Measurements from ENCODE around the gene MCU. TPM values are rescaled to one million over a fixed set of nuclear protein-coding genes. Genes with fewer than 3 reads are reported as not detected.
"Not testable (repeated sequence)": the region's sequence is repeated elsewhere in the genome, so short reads cannot be mapped to it uniquely, and the experiment has no call there.

MCU gene
- total and polyA plus RNA-seq, 8 donors, result 15.2 to 90.1 (median 31.0) TPM

- no peak overlapping the region for H3K4me3 ChIP-seq
- peak overlapping the region; percentile 48 to 76 (median 58) for H3K27ac ChIP-seq
- H3K36me3 ChIP-seq, result no peaks in the 10 kb centered on the region
- intact Hi-C loops (cut with DNase I; ENCODE audit: low total_unique reads), result no loop called here
- no peaks in the 10 kb centered on the region for H3K9me3 ChIP-seq
- peak in 1 of 2 donors; percentile 86 for DNase-seq
- TF ChIP-seq POLR2AphosphoS5 (IDR thresholded peaks at IDR 0.05) (peak in 2 of 3 donors; percentile 28 to 75), CTCF (IDR thresholded peaks at IDR 0.05) (no peak), EP300 (IDR thresholded peaks at IDR 0.05) (no peak), POLR2A (IDR thresholded peaks at IDR 0.05) (no peak)
- H3K27me3 ChIP-seq, result no peaks in the 10 kb centered on the region
- 39 to 63% (median 44%) methylated on average over 4 of the region's 4 CpGs for WGBS, 5 donors
- H3K4me1 ChIP-seq, result peaks cover 0 to 5% (median 0%) of the 10 kb centered on the region in 4 donors
Observed at GRCh38 chr10:72679838-72680241, 12.1 kb upstream of the MCU start.

GRCh38 chr10:72682638-72683037, 9.3 kb upstream of the MCU start:
- Histone ChIP-seq H3K27ac (no peak overlapping the region), H3K9me3 (no peaks in the 10 kb centered on the region), H3K36me3 (no peaks in the 10 kb centered on the region), H3K4me1 (peaks cover 0 to 14% (median 10%) of the 10 kb centered on the region in 4 donors), H3K27me3 (no peaks in the 10 kb centered on the region), H3K4me3 (no peak overlapping the region)
- intact Hi-C loops (cut with DNase I; ENCODE audit: low total_unique reads), result no loop called here
- TF ChIP-seq EP300 (IDR thresholded peaks at IDR 0.05) (no peak), CTCF (IDR thresholded peaks at IDR 0.05) (no peak), POLR2A (IDR thresholded peaks at IDR 0.05) (no peak), POLR2AphosphoS5 (IDR thresholded peaks at IDR 0.05) (no peak)
- no peak for DNase-seq
- WGBS, 5 donors, result 61 to 72% (median 65%) methylated on average over 6 of the region's 6 CpGs

- no peaks in the 10 kb centered on the region for H3K9me3 ChIP-seq
- no peaks in the 10 kb centered on the region for H3K27me3 ChIP-seq
- DNase-seq, result peak in 1 of 2 donors; percentile 59
- H3K27ac ChIP-seq, result peak overlapping the region; percentile 56 to 84 (median 75)
- H3K36me3 ChIP-seq, result no peaks in the 10 kb centered on the region
- H3K4me1 ChIP-seq, result peaks cover 0 to 19% (median 12%) of the 10 kb centered on the region in 4 donors
- H3K4me3 ChIP-seq, result no peak overlapping the region
- intact Hi-C loops (cut with DNase I; ENCODE audit: low total_unique reads), result no loop called here
- 46 to 72% (median 70%) methylated on average over 7 of the region's 7 CpGs for WGBS, 5 donors
- no peak for TF ChIP-seq EP300 (IDR thresholded peaks at IDR 0.05)
- TF ChIP-seq CTCF (IDR thresholded peaks at IDR 0.05), result no peak
- no peak for TF ChIP-seq POLR2A (IDR thresholded peaks at IDR 0.05)
- no peak for TF ChIP-seq POLR2AphosphoS5 (IDR thresholded peaks at IDR 0.05)
Observed at GRCh38 chr10:72685264-72685921, 6.5 kb upstream of the MCU start.

- H3K9me3 ChIP-seq; intact Hi-C loops (cut with DNase I; ENCODE audit: low total_unique reads); H3K4me3 ChIP-seq; H3K36me3 ChIP-seq; H3K27me3 ChIP-seq; DNase-seq: not testable (repeated sequence)
- peak overlapping the region; percentile 28 to 84 (median 75) for H3K27ac ChIP-seq
- peaks cover 0 to 23% (median 14%) of the 10 kb centered on the region in 4 donors for H3K4me1 ChIP-seq
- 78 to 85% (median 80%) methylated on average over 8 of the region's 8 CpGs for WGBS, 5 donors
Observed at GRCh38 chr10:72686430-72686829, 5.5 kb upstream of the MCU start.

- peak overlapping the region in 4 of 5 donors; percentile 75 to 84 (median 78) for H3K27ac ChIP-seq
- intact Hi-C loops (cut with DNase I; ENCODE audit: low total_unique reads), result no loop called here
- TF ChIP-seq POLR2A (IDR thresholded peaks at IDR 0.05) (no peak), EP300 (IDR thresholded peaks at IDR 0.05) (no peak), POLR2AphosphoS5 (IDR thresholded peaks at IDR 0.05) (peak in 2 of 3 donors; percentile 40 to 78), CTCF (IDR thresholded peaks at IDR 0.05) (no peak)
- peaks cover 0 to 27% (median 16%) of the 10 kb centered on the region in 4 donors for H3K4me1 ChIP-seq
- no peak overlapping the region for H3K4me3 ChIP-seq
- H3K27me3 ChIP-seq, result no peaks in the 10 kb centered on the region
- no peaks in the 10 kb centered on the region for H3K36me3 ChIP-seq
- 31 to 57% (median 34%) methylated on average over 6 of the region's 6 CpGs for WGBS, 5 donors
- no peaks in the 10 kb centered on the region for H3K9me3 ChIP-seq
- peak in 1 of 2 donors; percentile 78 for DNase-seq
Observed at GRCh38 chr10:72687035-72687434, 4.9 kb upstream of the MCU start.

Data from stomach (tissue), 9 donors.